Left renal pelvis (tissue), 4 donors: ENCODE results near the gene TRPM8. TPM values are rescaled to one million over a fixed set of nuclear protein-coding genes. Genes with fewer than 3 reads are reported as not detected.
"Not testable (repeated sequence)": the region's sequence is repeated elsewhere in the genome, so short reads cannot be mapped to it uniquely, and the experiment has no call there.

ENCODE experiments used
- DNase-seq, 4 donors: peaks; one replicate each; pipeline ENCODE4 v3.0.0-alpha.2; 2013; ENCODE audit warnings: low read depth in 4 of 4, low spot score in 3 of 4
- polyA plus RNA-seq, 4 donors: library from polyadenylated mRNA; unstranded; fragments of 120-200 nt; gene quantifications; one replicate each; pipeline ENCODE4 v1.2.1, GENCODE V29; 2013; ENCODE audit not compliant: insufficient read length in 4 of 4

TRPM8 gene
- under 1 TPM in 2 of 4 donors, not detected in 2; 0.26 to 0.29 TPM for polyA plus RNA-seq

GRCh38 chr2:233917116-233917515 is at the start of gene TRPM8:
TSS of gene TRPM8 (plus strand) at chr2:233917373. CDS start at chr2:233926538, 9,165 bp downstream.
- DNase-seq = no peak

DNA sequence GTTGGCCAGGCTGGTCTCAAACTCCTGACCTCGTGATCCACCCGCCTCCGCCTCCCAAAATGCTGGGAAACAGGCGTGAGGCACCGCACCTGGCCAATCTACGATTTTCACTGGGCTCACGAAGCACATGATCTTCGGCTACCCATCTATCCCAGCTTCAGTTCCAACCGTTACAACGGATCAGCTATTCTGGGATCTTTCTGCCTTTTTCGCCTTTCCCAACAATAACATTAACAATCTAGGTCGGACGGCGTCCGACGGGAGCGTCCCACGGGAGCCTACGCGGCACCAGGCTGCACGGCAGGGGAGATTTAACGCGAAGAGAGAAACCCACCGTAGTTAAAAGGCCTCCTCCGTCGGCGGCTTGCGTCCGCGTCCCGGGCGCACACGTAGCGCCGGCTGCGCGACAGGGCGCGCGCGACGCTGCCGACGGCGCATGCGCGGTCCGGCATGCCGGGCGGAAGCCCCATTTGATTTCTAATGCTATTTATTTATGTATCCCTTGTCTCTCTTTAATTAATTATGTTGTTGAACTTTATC is 49.1 kb upstream of the TRPM8 start, which contains the start of gene MSL3B:
TSS of gene MSL3B (minus strand) at position 394 of the 540 bp plus-strand sequence.
- peak in 1 of 4 donors; percentile 39 for DNase-seq

GRCh38 chr2:233871432-233871831 is 45.7 kb upstream of the TRPM8 start:
- no peak for DNase-seq

DNA sequence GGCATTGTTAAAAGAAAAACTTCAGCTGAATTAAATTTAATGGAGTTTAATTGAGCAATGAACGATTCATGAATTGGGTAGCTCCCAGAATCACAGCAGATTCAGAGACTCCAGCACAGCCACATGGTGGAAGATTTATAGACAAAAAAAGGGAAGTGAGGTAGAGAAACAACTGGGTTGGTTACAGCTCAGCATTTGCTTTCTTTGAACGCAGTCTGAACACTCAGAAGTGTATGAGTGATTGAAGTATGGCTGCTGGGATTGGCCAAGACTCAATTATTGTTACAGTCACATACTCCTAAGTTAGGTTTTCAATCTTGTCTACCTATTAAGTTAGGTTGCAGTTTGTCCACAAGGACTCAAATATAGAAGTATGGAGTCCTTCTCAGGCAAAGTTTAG is 45.0 kb upstream of the TRPM8 start:
- not testable (repeated sequence) for DNase-seq

DNA sequence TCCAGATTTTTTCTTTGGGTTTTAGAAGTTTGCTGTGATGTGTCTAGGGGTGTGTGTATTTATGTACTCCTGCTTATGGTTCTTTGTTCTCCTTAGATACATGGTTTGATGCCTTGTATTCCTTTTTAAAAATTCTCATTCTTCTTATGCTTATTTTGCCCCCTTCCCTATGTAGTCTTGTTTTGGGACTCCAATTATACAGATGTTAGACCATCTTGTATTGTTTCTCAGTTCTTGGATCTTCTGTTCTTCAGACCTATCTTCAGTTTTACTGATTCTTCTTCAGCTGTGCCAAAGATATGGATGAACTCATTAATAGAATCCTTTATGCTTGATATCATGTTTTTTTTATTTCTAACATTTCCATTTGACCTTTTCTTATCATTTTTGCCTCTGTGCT is 34.8 kb upstream of the TRPM8 start:
- DNase-seq = no peak

DNA sequence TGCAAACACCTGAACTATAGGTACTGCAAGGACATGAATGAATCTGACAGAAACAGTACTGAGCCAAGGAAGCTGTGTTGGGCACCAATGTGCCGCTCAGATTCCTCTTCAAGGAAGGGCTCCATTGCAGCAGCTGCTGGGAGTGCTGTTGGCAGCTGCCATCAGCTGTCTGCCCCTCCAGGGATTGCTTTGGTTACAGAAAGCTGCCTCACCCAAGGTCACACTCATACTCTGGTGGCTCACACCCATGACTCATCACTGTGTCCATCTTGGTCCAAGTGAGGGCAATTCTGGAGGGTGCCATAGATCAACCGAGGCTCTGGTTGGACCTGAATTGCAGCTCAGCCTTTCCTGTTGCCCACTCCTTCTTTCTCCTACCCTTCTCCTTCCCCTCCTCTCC is 24.4 kb upstream of the TRPM8 start:
- no peak for DNase-seq

- not testable (repeated sequence) for DNase-seq
Measured at GRCh38 chr2:233896253-233896652, 20.9 kb upstream of the TRPM8 start.

- DNase-seq = no peak
Measured at GRCh38 chr2:233901367-233901766, 15.8 kb upstream of the TRPM8 start.

GRCh38 chr2:233901884-233902283 is 15.3 kb upstream of the TRPM8 start:
- no peak for DNase-seq

DNA sequence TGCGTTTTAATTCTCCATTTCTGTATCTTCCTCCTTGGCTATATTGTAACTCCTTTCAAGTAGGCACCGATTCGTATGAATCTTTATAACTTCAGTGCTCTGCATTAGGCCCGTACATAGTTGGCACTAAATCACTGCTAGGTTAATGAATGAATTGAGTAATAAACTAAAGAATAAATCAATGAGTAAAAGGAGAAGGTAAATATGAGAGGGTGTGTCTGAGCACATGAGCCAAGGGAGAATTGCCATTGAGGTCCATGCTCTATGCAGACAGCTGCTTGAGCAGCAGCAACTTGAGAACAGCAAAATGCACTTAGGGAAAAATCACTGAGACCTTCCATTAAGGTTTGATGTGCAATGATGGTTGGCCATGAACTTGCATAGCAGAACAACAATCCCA is 11.2 kb upstream of the TRPM8 start:
- no peak for DNase-seq

DNA sequence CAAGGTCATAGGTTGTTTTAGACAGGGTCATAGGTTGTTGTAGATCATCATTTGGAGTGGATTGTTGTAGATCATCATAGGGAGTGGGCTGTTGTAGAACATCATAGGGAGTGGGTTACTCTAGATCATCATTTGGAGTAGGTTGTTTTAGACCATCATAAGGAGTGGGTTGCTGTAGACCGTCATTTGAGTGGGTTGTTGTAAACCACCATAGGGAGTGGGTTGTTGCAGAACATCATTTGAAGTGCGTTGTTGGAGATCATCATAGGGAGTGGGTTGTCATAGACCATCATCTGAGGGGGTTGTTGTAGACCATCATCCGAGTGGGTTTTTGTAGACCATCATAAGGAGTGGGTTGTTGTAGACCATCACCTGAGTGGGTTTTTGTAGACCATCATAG is 9.5 kb upstream of the TRPM8 start:
- no peak for DNase-seq

DNA sequence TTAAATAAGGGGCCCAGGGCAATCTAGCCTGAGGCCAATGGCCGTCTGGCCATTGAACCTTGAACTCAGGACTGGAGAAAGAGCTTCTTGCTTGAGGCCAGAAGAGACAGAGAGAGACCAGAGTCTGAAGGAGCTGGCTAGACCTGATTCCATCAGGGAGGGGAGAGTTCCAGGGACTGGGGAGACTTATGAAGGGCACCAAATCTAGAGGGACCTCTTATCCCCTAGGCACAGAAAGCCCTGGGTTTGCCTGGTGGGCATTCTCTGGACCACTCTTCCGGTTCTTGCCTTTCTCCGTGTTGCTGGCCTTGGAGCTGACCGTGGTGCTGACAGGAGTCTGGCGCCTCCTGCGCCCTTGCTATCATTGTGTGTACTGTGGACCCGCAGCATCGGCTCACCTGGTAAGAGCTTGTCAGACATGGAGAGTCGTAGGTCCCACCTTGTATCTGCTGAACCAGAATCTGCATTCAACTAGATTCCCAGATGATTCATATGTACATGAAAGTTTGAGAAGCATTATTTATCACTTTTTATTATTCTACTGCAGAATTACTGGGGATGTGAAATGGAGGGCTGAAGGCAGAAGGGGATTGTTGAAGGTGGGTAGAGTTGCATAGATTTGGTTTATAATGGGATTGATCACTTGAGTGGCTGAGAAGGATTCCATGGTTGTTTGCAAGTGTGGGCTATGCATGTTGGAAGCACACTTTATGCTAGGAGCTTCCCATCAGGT is 4.3 kb upstream of the TRPM8 start:
- peak; percentile 19 to 52 (median 40) for DNase-seq

- no peak for DNase-seq
Measured at GRCh38 chr2:233915128-233915527, 2.0 kb upstream of the TRPM8 start.

- DNase-seq = no peak
Measured at GRCh38 chr2:233919319-233919718, 2.1 kb downstream of the TRPM8 start.

GRCh38 chr2:233919938-233920337 is 2.8 kb downstream of the TRPM8 start:
- no peak for DNase-seq

GRCh38 chr2:233922471-233922870 is 5.3 kb downstream of the TRPM8 start:
- no peak for DNase-seq

- no peak for DNase-seq
Measured at GRCh38 chr2:233925402-233925801, 8.2 kb downstream of the TRPM8 start.

GRCh38 chr2:233926806-233927205 is 9.6 kb downstream of the TRPM8 start:
- DNase-seq = no peak

DNA sequence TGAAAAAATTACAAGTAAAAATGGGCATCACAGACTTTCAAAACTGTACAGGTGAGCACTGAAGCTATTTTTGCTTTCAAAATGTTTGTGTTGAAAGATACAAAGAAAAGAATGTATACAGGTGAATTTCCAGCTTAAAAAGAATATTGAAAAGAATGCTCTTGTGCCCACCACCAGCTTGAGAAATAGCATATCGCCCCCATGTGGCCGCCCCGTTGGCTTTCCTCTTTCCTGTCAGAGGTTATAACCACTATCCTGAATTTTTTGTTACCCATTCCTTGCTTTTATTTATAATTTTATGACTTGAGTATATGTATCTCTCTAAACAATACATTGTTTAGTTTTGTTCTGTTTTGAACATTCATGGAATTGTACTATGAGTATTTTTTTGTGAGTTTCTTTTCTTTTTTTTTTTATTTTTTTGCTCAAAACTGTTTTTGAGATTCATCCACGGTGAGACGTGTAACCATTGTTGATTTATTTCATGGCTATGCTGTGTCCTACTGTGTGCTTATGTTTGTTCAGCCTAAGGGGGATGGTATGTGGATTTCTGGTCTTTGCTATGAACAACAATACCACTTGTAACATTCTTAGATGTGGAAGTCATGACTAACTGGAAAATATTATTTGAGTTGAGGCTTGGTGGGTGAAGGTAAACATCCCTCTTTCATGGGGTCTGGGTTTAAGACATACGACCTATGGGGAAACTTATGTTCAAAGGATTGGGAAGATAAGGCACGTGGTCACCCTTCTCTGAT is 11.6 kb downstream of the TRPM8 start:
- DNase-seq = no peak

DNA sequence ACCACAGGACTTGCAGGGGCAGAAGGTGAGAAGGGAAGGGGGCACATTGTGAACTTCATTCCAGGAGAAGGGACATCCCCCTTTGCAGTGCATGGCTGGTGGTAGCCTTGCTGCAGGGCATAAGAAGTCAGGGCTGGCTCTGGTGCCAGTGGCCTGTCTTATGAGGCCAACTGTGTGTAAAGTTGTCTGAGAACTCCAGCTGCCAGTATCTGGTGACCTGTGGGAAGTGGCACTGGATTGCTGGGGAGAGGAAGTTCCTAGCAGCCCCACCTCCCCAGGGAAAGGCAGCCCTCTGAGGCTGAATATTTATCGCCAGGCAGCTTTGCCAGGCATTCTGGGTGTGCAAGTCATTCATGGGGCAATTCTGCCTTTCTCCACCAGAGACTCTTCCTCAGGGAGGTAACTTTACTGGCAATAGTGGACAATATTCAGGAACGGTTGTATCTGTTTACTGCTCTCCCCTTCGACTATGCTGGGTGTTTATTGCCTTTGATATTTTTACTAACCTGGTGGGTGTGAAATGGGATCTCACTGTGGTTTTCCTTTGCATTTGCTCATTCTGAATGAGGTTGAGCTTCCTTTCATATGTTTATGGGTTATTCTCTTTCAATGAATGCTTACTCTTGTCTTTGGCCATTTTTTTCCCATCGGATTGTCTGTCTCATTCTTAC is 12.3 kb downstream of the TRPM8 start:
- no peak for DNase-seq

DNA sequence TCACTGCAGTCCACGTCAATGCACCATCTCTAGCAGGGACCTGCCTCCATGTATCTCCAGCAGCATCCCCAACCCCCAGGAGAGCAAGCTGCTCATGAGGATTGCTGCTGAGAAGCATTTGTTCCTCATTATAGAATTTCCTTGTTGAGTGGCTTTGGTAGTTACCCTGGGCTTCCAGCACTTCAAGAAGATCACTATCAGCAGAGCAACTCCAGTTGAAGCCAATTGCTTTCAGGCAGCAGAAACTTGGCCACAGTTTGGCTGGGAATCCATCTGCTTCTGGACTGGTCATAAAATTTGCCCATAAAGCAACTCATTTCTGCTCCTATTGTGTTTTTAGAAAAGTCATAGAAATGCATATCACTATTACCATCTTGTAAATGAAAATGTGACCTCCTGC is 17.4 kb downstream of the TRPM8 start:
- DNase-seq = no peak
